GM21723 (cell line): Measurements from ENCODE around the gene IL27RA.
"Not testable (repeated sequence)": the region's sequence is repeated elsewhere in the genome, so short reads cannot be mapped to it uniquely, and the experiment has no call there.

Experiments used
- ATAC-seq: cut with Tn5 transposase; IDR thresholded peaks from one replicate; pipeline ENCODE4 v1.9.1; 2021; ENCODE audit warnings: mild to moderate bottlenecking, moderate library complexity; ENCODE audit not compliant: unreplicated experiment

Gene IL27RA

GRCh38 chr19:14027856-14028450, 3.6 kb upstream of the IL27RA start, which contains the start of gene RLN3:
Gene RLN3, plus strand, starts transcription at chr19:14028148. Its CDS starts 57 bp downstream, at chr19:14028205.
- ATAC-seq: no peak

GRCh38 chr19:14028901-14029300, 2.7 kb upstream of the IL27RA start:
- no peak for ATAC-seq

- ATAC-seq: no peak
Measured at GRCh38 chr19:14030997-14031718, 404 bp upstream of the IL27RA start.

GRCh38 chr19:14033946-14034345, 2.4 kb downstream of the IL27RA start:
- no peak for ATAC-seq

- ATAC-seq: not testable (repeated sequence)
Measured at GRCh38 chr19:14035159-14035558, 3.6 kb downstream of the IL27RA start.

GRCh38 chr19:14035706-14036105, 4.1 kb downstream of the IL27RA start:
- ATAC-seq: no peak

GRCh38 chr19:14039181-14039580, 7.6 kb downstream of the IL27RA start:
- no peak for ATAC-seq

GRCh38 chr19:14042659-14043608, 11.4 kb downstream of the IL27RA start:
- ATAC-seq: not testable (repeated sequence)

- ATAC-seq: not testable (repeated sequence)
Measured at GRCh38 chr19:14047866-14048265, 16.3 kb downstream of the IL27RA start.

GRCh38 chr19:14048443-14049153, 17.0 kb downstream of the IL27RA start:
- ATAC-seq: no peak

GRCh38 chr19:14050512-14050911, 18.9 kb downstream of the IL27RA start:
- ATAC-seq: no peak

- ATAC-seq: not testable (repeated sequence)
Measured at GRCh38 chr19:14050961-14051360, 19.4 kb downstream of the IL27RA start.

- no peak for ATAC-seq
Measured at GRCh38 chr19:14051980-14052379, 20.4 kb downstream of the IL27RA start.

- ATAC-seq: no peak
Measured at GRCh38 chr19:14052470-14052869, 20.9 kb downstream of the IL27RA start.

GRCh38 chr19:14053032-14053431, 21.5 kb downstream of the IL27RA start:
- no peak for ATAC-seq

- no peak for ATAC-seq
Measured at GRCh38 chr19:14053500-14053899, 21.9 kb downstream of the IL27RA start.

- ATAC-seq: no peak
Measured at GRCh38 chr19:14054099-14054498, 22.5 kb downstream of the IL27RA start.

- ATAC-seq: no peak
Measured at GRCh38 chr19:14054721-14055120, 23.2 kb downstream of the IL27RA start.

GRCh38 chr19:14055396-14055795, 23.8 kb downstream of the IL27RA start:
- no peak for ATAC-seq

- no peak for ATAC-seq
Measured at GRCh38 chr19:14056069-14056666, 24.6 kb downstream of the IL27RA start.
